SK-N-SH (cell line): Measurements from ENCODE around the gene TRAF2. TPM values are rescaled to one million over a fixed set of nuclear protein-coding genes. Genes with fewer than 3 reads are reported as not detected.

Experiments
- CTCF ChIA-PET: fragments of 300-600, 350-600 bp; formaldehyde crosslinking; extraction: SDS; loops from one replicate; lab custom pipeline; 2021; lab: Yijun Ruan, JAX
- POLR2A ChIA-PET: fragments of 350-600 bp; sonication (Branson Sonifier 250); formaldehyde crosslinking; extraction: SDS; loops from one replicate; lab custom pipeline; 2020; ENCODE audit warnings: antibody characterized with exemption, inconsistent platforms; lab: Yijun Ruan, JAX
- DNase-seq: peaks from one replicate; pipeline ENCODE4 v3.0.0; 2012
- H2AFZ ChIP-seq: fragments of 200-600 bp; sonication (generic); 2 replicates; pipeline ENCODE4 v1.8.1; 2016; ENCODE audit warnings: antibody characterized with exemption, mild to moderate bottlenecking, low read depth
- H3F3A ChIP-seq: fragments of 200-600 bp; sonication (generic); replicated peaks from 2 replicates; pipeline ENCODE3; 2016; ENCODE audit warnings: antibody characterized with exemption, mild to moderate bottlenecking; ENCODE audit not compliant: insufficient read depth
- H3K27ac ChIP-seq, 2 experiments: fragments of 200-500 bp in 1 of 2; fragments of 200-600 bp in 1 of 2; sonication (Bioruptor generic) in 1 of 2; sonication (generic), shearing (Covaris generic) in 1 of 2; 2 replicates each; pipeline versions ENCODE4 v1.5.1 to v1.6.1; 2014 to 2016; ENCODE audit warnings: low read depth in 2 of 2, inconsistent platforms in 1 of 2, low read length in 1 of 2, mild to moderate bottlenecking in 1 of 2, mixed read lengths in 1 of 2
- H3K27me3 ChIP-seq: fragments of 200-600 bp; sonication (generic), shearing (Covaris generic); 2 replicates; pipeline ENCODE4 v1.6.1; 2016; ENCODE audit warnings: mixed run types; ENCODE audit not compliant: insufficient read depth
- H3K36me3 ChIP-seq, 2 experiments: fragments of 200-500 bp in 1 of 2; fragments of 200-600 bp in 1 of 2; sonication (Bioruptor generic) in 1 of 2; sonication (generic) in 1 of 2; replicated peaks in 1 of 2; 2 replicates each; pipeline versions ENCODE3 to v1.5.1; 2014 to 2016; ENCODE audit warnings: low read length in 1 of 2, mild to moderate bottlenecking in 1 of 2; ENCODE audit not compliant: insufficient read depth in 2 of 2, control insufficient read depth in 1 of 2
- H3K4me1 ChIP-seq, 2 experiments: fragments of 200-500 bp in 1 of 2; fragments of 200-600 bp in 1 of 2; sonication (Bioruptor generic) in 1 of 2; sonication (generic), shearing (Covaris generic) in 1 of 2; 2 replicates each; pipeline versions ENCODE4 v1.5.1 to v1.6.1; 2014 to 2016; ENCODE audit warnings: low read depth in 1 of 2, low read length in 1 of 2, mixed run types in 1 of 2; ENCODE audit not compliant: insufficient read depth in 2 of 2, control insufficient read depth in 1 of 2
- H3K4me2 ChIP-seq: fragments of 200-600 bp; sonication (generic), shearing (Covaris generic); 2 replicates; pipeline ENCODE4 v1.6.1; 2017; ENCODE audit warnings: mixed run types
- H3K4me3 ChIP-seq, 2 experiments: fragments of 200-500 bp in 1 of 2; fragments of 200-600 bp in 1 of 2; sonication (Bioruptor generic) in 1 of 2; sonication (generic), shearing (Covaris generic) in 1 of 2; 2 replicates each; pipeline versions ENCODE4 v1.5.1 to v1.8.1; 2014 to 2016; ENCODE audit warnings: low read depth in 2 of 2, inconsistent platforms in 1 of 2, low read length in 1 of 2, mild to moderate bottlenecking in 1 of 2, mixed read lengths in 1 of 2, moderate library complexity in 1 of 2
- H3K79me2 ChIP-seq: fragments of 200-600 bp; sonication (generic); 2 replicates; pipeline ENCODE4 v1.8.1; 2017; ENCODE audit warnings: mild to moderate bottlenecking; ENCODE audit not compliant: insufficient read depth
- H3K9ac ChIP-seq: fragments of 200-600 bp; sonication (generic); 2 replicates; pipeline ENCODE4 v1.6.1; 2017; ENCODE audit warnings: mixed run types
- H3K9me2 ChIP-seq: fragments of 200-600 bp; sonication (generic); 2 replicates; pipeline ENCODE4 v1.6.1; 2017; ENCODE audit warnings: mixed run types
- H3K9me3 ChIP-seq: fragments of 200-600 bp; sonication (generic); 2 replicates; pipeline ENCODE4 v1.6.1; 2017; ENCODE audit warnings: mixed run types, mild to moderate bottlenecking, moderate library complexity
- H4K20me1 ChIP-seq: fragments of 200-600 bp; sonication (generic); 2 replicates; pipeline ENCODE4 v1.6.1; 2017; ENCODE audit warnings: mild to moderate bottlenecking, mixed run types; ENCODE audit not compliant: insufficient read depth
- CTCF ChIP-seq: fragments of 200-600 bp; sonication (generic); IDR thresholded peaks from 2 replicates; pipeline ENCODE4 v1.6.1; 2017; ENCODE audit warnings: antibody characterized with exemption, mild to moderate bottlenecking, moderate library complexity
- ELF1 ChIP-seq: IDR thresholded peaks from 2 replicates; pipeline ENCODE4 v1.4.0; 2012
- EZH2phosphoT487 ChIP-seq: fragments of 200-600 bp; sonication (generic); IDR thresholded peaks from 2 replicates; pipeline ENCODE4 v1.6.1; 2017; ENCODE audit warnings: low read depth, mixed run types, mild to moderate bottlenecking, antibody characterized with exemption, moderate library complexity, borderline replicate concordance
- FOXM1 ChIP-seq: IDR thresholded peaks from 2 replicates; pipeline ENCODE4 v1.4.0; 2012; ENCODE audit warnings: low read depth, mild to moderate bottlenecking
- GABPA ChIP-seq: IDR thresholded peaks from 2 replicates; pipeline ENCODE4 v1.4.0; 2012; ENCODE audit warnings: low read depth, mild to moderate bottlenecking
- GATA2 ChIP-seq: sonication (generic); formaldehyde crosslinking; IDR thresholded peaks from 2 replicates; pipeline ENCODE4 v1.5.0; 2020; ENCODE audit warnings: mild to moderate bottlenecking, missing genetic modification reagents
- IRF3 ChIP-seq: fragments of 150-350 bp; IDR thresholded peaks from 2 replicates; pipeline ENCODE4 v1.6.1; 2016; ENCODE audit warnings: mild to moderate bottlenecking, low read depth, low read length
- MAX ChIP-seq: IDR thresholded peaks from 2 replicates; pipeline ENCODE4 v1.4.0; 2012; ENCODE audit warnings: low read depth
- MXI1 ChIP-seq: IDR thresholded peaks from 2 replicates; pipeline ENCODE4 v1.6.1; 2012; ENCODE audit warnings: mild to moderate bottlenecking, low read depth, low read length, improper control_type of control experiment
- PBX3 ChIP-seq: IDR thresholded peaks from 2 replicates; pipeline ENCODE4; 2012
- POLR2AphosphoS5 ChIP-seq: IDR thresholded peaks from 2 replicates; pipeline ENCODE4 v1.6.1; 2012; ENCODE audit warnings: low read depth, low read length
- RCOR1 ChIP-seq: fragments of 150-350 bp; IDR thresholded peaks from 2 replicates; pipeline ENCODE4 v1.6.1; 2017; ENCODE audit warnings: antibody characterized with exemption, low read length
- SIN3A ChIP-seq: IDR thresholded peaks from 2 replicates; pipeline ENCODE4 v1.6.1; 2012; ENCODE audit warnings: low read depth, mild to moderate bottlenecking, low read length, moderate library complexity, borderline replicate concordance
- TCF12 ChIP-seq: IDR thresholded peaks from 2 replicates; pipeline ENCODE4 v1.4.0; 2012
- YY1 ChIP-seq: IDR thresholded peaks from 2 replicates; pipeline ENCODE4 v1.4.0; 2012; ENCODE audit warnings: low read depth, mild to moderate bottlenecking
- WGBS: methylation state at CpG from one replicate; pipeline ENCODE4 v1.1.6; 2017; ENCODE audit warnings: low lambda C conversion rate; 5-methylcytosine and 5-hydroxymethylcytosine counted together
- polyA plus RNA-seq, 3 experiments: library from polyadenylated mRNA; depleted of rRNA; stranded (reverse); fragments of >200 nt; gene quantifications; 2 replicates each; pipeline ENCODE4 v1.2.3, GENCODE V29; 2012

Gene TRAF2
- polyA plus RNA-seq, 1 of the 3 experiments (the other 2 are of a cell fraction), result 15.4 TPM

GRCh38 chr9:136930014-136930413 is 43.7 kb downstream of the TRAF2 start:
- Histone ChIP-seq H3K9me2 (no peaks in the 10 kb centered on the region), H3K4me2 (no peak overlapping the region), H3K27me3 (no peaks in the 10 kb centered on the region), H2AFZ (no peak overlapping the region), H3K36me3 (peaks cover 5 to 23% of the 10 kb centered on the region in 2 experiments), H4K20me1 (no peaks in the 10 kb centered on the region), H3K9ac (no peak overlapping the region), H3K4me3 (no peak overlapping the region), H3K4me1 (no peaks in the 10 kb centered on the region; a peak in 1 of 4 replicates), H3K79me2 (no peaks in the 10 kb centered on the region), H3F3A (no peaks in the 10 kb centered on the region), H3K27ac (no peak overlapping the region), H3K9me3 (no peaks in the 10 kb centered on the region)
- CTCF ChIA-PET, result interaction anchor here (0.8 to 4.2 kb wide), 2 partner anchors 15 to 137 kb away, joined by 3 to 19 read pairs; partner anchors contain the start of genes C8G and FBXW5
- WGBS, result 93% methylated on average over 4 of the region's 4 CpGs
- POLR2A ChIA-PET, result no interaction called here
- DNase-seq, result no peak
- TF ChIP-seq YY1 (no peak), CTCF (no peak), ELF1 (no peak), RCOR1 (no peak), IRF3 (no peak), MAX (no peak), MXI1 (no peak), TCF12 (no peak), EZH2phosphoT487 (no peak), PBX3 (no peak), FOXM1 (no peak), SIN3A (no peak), GABPA (no peak), GATA2 (CRISPR knock-in tag) (no peak), POLR2AphosphoS5 (no peak)
